T-helper 2 cell treated with Interferon-gamma antibody and Interleukin-4, amounts not matched to agents 5 μg/mL and 100 μg/mL, for 36 hours (primary cell): ENCODE measurements around the gene RNASE13.

Experiments
- DNase-seq: peaks from one replicate; pipeline ENCODE4 v3.0.0; 2021; ENCODE audit warnings: low spot score
- H3K27ac Mint-ChIP-seq: one replicate; pipeline ENCODE4 v1.8.0; 2021; ENCODE audit warnings: mild to moderate bottlenecking, mixed read lengths
- H3K27me3 Mint-ChIP-seq: one replicate; pipeline ENCODE4 v1.8.0; 2021; ENCODE audit warnings: low read depth, mixed read lengths
- H3K36me3 Mint-ChIP-seq: one replicate; pipeline ENCODE4 v1.8.0; 2021; ENCODE audit warnings: low read depth, mixed read lengths
- H3K4me1 Mint-ChIP-seq: one replicate; pipeline ENCODE4 v1.8.0; 2021; ENCODE audit warnings: low read depth, mixed read lengths
- H3K4me3 Mint-ChIP-seq: one replicate; pipeline ENCODE4 v1.8.0; 2022; ENCODE audit warnings: mild to moderate bottlenecking, moderate library complexity, mixed read lengths
- H3K9me3 Mint-ChIP-seq: one replicate; pipeline ENCODE4 v1.8.0; 2021; ENCODE audit warnings: mixed read lengths

The RNASE13 gene

DNA sequence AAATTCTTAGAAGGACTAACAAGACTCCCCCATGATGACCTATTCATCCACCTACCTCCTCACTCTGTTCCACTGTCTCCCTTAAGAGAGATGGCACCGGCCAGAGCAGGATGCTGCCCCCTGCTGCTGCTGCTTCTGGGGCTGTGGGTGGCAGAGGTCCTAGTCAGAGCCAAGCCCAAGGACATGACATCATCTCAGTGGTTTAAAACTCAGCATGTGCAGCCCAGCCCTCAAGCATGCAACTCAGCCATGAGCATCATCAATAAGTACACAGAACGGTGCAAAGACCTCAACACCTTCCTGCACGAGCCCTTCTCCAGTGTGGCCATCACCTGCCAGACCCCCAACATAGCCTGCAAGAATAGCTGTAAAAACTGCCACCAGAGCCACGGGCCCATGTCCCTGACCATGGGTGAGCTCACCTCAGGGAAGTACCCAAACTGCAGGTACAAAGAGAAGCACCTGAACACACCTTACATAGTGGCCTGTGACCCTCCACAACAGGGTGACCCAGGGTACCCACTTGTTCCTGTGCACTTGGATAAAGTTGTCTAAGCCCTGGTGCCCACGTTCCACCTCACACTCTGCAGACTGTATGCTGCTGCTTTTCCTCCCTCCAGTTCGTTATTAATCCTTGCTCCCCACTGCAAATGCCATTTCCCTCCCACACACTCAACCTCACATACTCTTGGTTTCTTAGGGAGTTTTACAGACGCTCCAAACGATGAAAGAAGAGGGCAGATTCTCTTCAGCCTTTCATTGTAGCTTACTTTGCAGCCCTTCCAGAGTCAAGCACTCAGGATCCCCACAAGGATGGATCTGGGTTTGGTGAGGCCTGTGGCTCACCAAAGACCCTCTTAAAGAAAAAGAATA is 23.4 kb upstream of the RNASE13 start, which contains the start of gene RNASE8:
Gene RNASE8 (plus strand): TSS at position 20 of the 873 bp plus-strand sequence. CDS start 71 bp downstream, at position 91.
- no peaks in the 10 kb centered on the region for H3K36me3 Mint-ChIP-seq
- H3K27ac Mint-ChIP-seq = no peak within 1 kb of the TSS
- DNase-seq = no peak
- peaks cover 26% of the 10 kb centered on the region for H3K27me3 Mint-ChIP-seq
- no peaks in the 10 kb centered on the region for H3K9me3 Mint-ChIP-seq
- H3K4me1 Mint-ChIP-seq = no peaks in the 10 kb centered on the region
- H3K4me3 Mint-ChIP-seq = no peak within 1 kb of the TSS

DNA sequence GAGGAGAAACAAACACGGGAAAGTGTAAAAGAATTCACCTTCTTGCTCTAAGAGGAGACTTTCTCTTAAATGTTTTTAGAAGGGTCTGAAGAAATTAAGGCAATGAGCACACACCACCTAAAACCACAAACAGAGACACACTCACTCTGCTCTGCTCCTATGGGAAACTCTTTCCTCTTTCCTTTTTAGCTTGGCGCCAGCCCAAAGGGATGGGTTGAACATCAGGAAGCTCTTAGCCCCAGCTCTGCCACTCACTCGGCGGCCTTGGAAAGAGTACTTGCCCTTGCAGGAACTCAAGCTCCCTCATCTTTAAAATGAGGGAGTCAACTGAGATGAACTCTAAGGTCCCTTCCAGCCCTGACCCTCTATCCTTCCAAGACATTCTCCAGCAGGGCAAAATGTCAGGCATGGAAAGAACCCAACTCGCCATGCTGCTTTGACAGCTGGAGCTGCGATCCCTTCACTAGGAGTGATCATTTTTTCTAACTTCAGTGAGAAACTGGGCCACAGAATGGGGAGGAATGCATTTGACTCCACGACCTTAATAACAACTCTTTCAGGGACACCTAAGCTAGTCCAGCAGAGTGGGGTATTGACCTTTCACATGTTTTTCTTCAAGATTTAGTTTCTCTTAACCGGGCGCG is 22.0 kb upstream of the RNASE13 start:
- H3K27ac Mint-ChIP-seq = no peak overlapping the region

DNA sequence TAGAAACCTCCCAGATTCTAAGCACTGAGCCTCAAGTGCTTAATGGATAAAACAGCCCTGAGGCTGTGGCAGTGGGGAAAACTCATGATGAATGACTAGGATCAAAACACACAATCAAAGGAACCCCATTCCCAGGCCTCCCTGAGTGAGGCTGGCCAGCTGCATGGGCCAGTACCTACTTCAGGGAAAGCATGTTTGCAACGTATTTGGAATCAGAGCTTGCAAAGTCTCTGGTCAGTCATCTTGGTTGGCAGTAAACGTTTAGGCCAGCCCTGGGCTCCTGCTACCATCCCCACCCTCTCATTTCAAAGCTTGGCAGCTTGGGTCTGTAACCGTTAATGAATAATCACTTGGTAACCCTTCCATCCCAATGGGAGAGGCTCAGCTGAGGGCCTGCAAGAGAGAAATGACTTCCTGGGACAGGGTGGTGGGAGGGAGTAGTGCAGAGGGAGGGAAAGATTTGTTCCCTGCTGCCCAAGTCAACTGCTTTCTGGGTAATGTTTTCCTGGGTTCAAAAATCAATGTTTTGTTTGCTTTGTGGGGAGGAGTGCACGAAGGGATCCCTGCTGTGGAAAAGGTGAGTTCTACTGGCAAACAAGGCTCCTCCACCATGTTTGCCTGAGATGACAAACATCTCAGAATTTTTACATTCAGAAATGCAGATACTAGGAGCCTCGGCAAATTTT is 21.0 kb upstream of the RNASE13 start:
- H3K27ac Mint-ChIP-seq = no peak overlapping the region
- no peak for DNase-seq
- no peaks in the 10 kb centered on the region for H3K4me1 Mint-ChIP-seq
- no peaks in the 10 kb centered on the region for H3K9me3 Mint-ChIP-seq
- no peak overlapping the region for H3K4me3 Mint-ChIP-seq
- peaks cover 16% of the 10 kb centered on the region for H3K27me3 Mint-ChIP-seq
- H3K36me3 Mint-ChIP-seq = no peaks in the 10 kb centered on the region

More for the DNA sequence above, 22.0 kb upstream of the RNASE13 start:
- H3K4me1 Mint-ChIP-seq = no peaks in the 10 kb centered on the region
- DNase-seq = no peak
- H3K9me3 Mint-ChIP-seq = no peaks in the 10 kb centered on the region
- no peaks in the 10 kb centered on the region for H3K36me3 Mint-ChIP-seq
- peaks cover 22% of the 10 kb centered on the region for H3K27me3 Mint-ChIP-seq
- H3K4me3 Mint-ChIP-seq = no peak overlapping the region

DNA sequence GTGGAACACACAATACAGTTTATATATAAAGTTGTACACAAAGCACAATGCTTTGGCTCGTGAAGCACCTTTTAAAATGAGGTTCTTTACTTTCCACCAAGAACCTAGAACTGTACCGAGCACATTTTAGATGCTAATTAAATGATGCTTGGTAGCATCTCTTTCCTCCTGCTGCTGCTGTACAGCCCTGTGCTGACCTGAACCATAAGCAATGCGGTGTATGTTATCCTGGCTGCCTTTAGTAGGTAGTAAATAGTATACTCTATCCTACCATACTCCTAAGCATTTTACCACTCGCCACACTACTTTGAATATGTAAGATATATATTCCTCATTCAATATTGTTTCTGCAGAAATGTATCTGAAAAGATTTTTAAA is 20.1 kb upstream of the RNASE13 start:
- Mint-ChIP-seq H3K9me3 (no peaks in the 10 kb centered on the region), H3K36me3 (no peaks in the 10 kb centered on the region), H3K27ac (no peak overlapping the region), H3K27me3 (peaks cover 11% of the 10 kb centered on the region), H3K4me3 (no peak overlapping the region), H3K4me1 (no peaks in the 10 kb centered on the region)
- no peak for DNase-seq

DNA sequence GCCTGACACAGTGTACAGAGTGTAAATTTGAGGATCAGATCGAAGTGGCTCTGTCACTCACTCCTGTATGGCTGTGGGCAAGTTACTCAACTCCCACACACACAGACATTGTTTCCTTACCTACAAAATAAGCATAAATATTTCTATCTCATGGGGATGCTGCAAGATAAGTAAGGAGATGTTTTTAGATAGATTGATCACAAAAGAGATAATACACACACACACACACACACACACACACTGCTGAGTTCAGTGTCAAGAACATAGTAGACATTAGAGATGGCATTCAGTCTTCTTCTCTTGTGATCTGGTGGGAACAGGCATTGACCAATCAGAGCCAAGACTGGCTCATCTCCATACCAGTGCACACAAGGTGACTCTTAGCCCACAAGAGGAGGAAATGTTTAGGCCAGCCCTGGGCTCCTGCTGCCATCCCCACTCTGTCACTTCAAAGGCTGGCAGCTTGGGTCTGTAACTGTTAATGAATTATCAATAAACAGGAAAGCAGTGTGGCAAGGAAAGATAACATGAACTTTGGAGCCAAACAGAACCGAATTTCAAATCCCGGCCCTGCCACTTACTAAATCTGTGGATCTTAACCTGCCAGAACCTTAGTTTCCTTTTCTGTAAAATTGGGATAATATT is 19.6 kb upstream of the RNASE13 start:
- no peak for DNase-seq
- Mint-ChIP-seq H3K4me1 (no peaks in the 10 kb centered on the region), H3K9me3 (no peaks in the 10 kb centered on the region), H3K27ac (no peak overlapping the region), H3K4me3 (no peak overlapping the region), H3K27me3 (peaks cover 13% of the 10 kb centered on the region), H3K36me3 (no peaks in the 10 kb centered on the region)

DNA sequence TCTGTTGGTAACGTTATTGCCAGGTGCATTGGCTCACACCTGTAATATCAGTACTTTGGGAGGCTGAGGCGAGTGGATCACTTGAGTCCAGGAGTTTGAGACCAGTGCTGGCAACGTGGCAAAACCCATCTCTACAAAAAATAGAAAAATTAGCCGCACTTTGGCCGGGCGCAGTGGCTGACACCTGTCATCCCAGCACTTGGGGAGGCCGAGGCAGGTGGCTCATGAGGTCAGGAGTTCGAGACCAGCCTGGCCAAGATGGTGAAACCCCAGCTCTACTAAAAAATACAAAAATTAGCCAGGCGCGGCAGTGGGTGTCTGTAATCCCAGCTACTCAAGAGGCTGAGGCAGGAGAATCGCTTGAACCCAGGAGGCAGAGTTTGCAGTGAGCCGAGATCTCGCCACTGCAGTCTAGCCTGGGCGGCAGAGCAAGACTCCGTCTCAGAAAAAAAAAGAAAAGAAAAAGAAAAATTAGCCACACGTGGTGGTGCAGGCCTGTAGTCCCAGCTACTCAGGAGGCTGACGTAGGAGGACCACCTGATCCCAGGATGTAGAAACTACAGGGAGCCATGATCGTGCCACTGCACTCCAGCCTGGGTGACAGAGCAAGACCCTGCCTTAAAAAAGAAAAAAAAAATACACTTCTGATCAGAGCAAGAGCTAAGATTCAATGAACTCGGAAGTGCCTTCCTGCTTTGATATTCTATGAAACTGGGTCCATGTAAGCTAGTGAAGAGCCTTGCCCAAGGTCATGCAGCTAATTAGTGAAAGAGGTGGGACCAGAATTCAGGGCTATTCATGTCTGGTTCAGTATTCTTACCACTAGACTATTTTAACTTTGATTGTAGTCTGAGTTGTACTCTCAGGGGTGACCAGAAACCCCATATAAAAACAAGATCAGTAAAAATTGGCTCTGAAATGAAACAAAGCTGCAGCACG is 18.8 kb upstream of the RNASE13 start:
- Mint-ChIP-seq H3K9me3 (no peaks in the 10 kb centered on the region), H3K4me1 (no peaks in the 10 kb centered on the region), H3K36me3 (no peaks in the 10 kb centered on the region), H3K27me3 (peaks cover 15% of the 10 kb centered on the region), H3K4me3 (no peak overlapping the region), H3K27ac (no peak overlapping the region)
- no peak for DNase-seq

DNA sequence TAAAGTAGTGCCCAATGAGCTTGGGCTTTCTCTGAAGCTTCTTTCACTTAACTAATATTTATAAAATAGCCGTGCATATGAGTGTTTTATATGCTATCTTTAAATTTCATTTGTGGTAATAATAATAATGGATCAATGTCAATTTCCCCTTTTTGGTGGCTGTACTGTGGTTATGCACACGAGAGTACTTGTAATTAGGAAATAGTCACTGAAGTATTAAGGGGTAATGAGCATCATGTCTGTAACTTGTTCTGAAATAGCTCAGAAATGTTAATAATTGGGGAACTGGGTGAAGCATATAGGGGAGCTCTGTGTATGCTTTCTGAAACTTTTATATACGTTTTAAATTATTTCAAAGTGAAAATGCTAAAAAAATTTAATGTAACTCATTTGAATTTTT is 16.0 kb upstream of the RNASE13 start:
- no peak for DNase-seq
- H3K4me3 Mint-ChIP-seq = no peak overlapping the region
- no peak overlapping the region for H3K27ac Mint-ChIP-seq
- no peaks in the 10 kb centered on the region for H3K9me3 Mint-ChIP-seq
- no peaks in the 10 kb centered on the region for H3K4me1 Mint-ChIP-seq
- peaks cover 15% of the 10 kb centered on the region for H3K27me3 Mint-ChIP-seq
- H3K36me3 Mint-ChIP-seq = no peaks in the 10 kb centered on the region

DNA sequence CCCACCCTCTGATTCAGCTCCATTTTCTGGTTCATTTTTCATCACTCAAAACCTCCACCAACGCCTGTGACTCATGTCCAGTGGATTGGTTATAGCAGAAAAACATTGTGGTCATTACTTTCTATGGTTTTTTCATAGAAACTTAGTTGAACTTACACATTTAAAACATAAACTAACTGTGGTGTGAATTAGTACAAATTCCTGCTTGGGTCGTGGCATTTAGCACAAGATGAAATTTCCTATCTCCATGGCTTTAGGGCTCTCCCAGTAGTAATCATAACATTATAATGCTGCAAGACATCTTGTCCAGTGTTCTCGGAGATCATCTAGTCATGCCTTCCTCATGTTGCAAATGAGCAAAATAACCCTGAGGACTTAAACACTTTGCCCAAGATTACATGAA is 14.7 kb upstream of the RNASE13 start:
- no peak overlapping the region for H3K4me3 Mint-ChIP-seq
- H3K9me3 Mint-ChIP-seq = no peaks in the 10 kb centered on the region
- H3K27me3 Mint-ChIP-seq = peaks cover 27% of the 10 kb centered on the region
- peaks cover 4% of the 10 kb centered on the region for H3K4me1 Mint-ChIP-seq
- no peak for DNase-seq
- no peaks in the 10 kb centered on the region for H3K36me3 Mint-ChIP-seq
- no peak overlapping the region for H3K27ac Mint-ChIP-seq

DNA sequence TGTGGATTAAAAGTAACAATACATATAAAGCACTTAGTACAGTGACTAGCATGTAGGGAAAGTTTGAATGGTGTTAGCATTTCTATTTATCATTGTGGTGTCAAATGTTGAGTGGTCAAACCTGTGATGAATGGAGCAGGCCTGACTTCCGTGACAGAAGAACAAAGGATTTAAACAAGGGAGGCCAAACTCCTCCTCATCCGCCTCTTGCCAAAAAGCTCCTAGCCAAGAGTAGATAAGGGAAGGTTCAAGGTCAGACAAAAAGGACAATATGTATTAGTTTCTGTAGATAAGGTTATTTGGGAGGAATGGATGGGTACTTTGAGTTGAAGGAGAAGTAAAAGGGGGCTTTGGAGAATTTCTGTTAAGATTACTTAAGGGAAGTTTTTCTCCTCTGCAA is 14.0 kb upstream of the RNASE13 start:
- H3K27me3 Mint-ChIP-seq = peaks cover 29% of the 10 kb centered on the region
- no peak overlapping the region for H3K4me3 Mint-ChIP-seq

DNA sequence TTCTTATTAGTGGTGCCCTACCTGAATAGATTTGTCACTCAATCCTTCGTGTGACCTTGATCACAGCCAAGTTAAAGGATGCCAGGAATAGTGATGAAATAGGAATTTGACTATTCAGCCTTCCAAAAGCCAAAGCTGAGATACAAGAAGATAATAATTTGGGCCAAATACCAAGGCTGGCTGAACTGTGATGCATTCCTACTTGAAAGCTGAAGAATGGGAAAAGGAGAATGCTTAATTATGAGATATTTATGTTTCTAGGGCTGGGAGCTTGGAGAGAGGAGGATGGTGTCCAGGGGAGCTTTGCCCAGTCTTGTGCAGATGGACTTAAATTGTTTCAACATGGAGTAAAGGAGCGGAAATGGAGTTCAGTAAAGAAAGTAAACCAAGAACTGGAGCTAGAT is 12.8 kb upstream of the RNASE13 start:
- Mint-ChIP-seq H3K27ac (no peak overlapping the region), H3K9me3 (no peaks in the 10 kb centered on the region), H3K36me3 (no peaks in the 10 kb centered on the region), H3K4me1 (peaks cover 6% of the 10 kb centered on the region), H3K4me3 (no peak overlapping the region), H3K27me3 (peaks cover 32% of the 10 kb centered on the region)
- no peak for DNase-seq

More for the DNA sequence above, 14.0 kb upstream of the RNASE13 start:
- H3K9me3 Mint-ChIP-seq = no peaks in the 10 kb centered on the region
- H3K27ac Mint-ChIP-seq = no peak overlapping the region
- no peak for DNase-seq
- peaks cover 6% of the 10 kb centered on the region for H3K4me1 Mint-ChIP-seq
- no peaks in the 10 kb centered on the region for H3K36me3 Mint-ChIP-seq

DNA sequence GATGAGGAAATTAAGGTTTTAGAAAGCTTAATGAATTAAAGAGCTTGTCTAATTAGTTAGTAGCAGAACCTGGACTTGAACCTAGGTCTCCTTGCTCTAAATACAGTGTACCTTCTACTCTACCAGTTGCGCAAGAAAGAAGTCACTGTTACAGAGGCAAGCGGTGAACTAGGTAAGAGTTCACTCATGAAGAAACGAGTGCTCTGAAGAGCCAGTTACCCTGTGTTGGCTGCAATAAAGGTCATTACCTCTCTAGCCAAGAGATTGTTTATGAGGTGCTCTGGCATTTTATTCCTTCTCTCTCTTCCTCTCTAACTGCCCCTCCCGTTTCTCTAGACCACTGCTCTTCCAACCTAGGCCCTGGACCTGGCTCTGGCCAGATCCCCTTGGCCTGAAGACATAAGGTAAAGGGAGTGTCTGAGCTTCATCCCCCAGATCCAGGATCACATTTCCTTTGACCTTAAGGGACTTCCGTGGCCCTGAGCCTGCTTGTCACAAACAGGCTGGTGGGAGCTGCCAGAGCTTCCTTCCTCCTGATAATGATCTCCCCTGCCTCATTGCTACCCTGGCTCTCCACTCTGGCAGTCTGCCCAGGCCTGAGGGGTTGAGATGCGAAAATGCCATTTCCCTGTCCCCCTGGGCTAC is 9.5 kb upstream of the RNASE13 start:
- no peak overlapping the region for H3K4me3 Mint-ChIP-seq

DNA sequence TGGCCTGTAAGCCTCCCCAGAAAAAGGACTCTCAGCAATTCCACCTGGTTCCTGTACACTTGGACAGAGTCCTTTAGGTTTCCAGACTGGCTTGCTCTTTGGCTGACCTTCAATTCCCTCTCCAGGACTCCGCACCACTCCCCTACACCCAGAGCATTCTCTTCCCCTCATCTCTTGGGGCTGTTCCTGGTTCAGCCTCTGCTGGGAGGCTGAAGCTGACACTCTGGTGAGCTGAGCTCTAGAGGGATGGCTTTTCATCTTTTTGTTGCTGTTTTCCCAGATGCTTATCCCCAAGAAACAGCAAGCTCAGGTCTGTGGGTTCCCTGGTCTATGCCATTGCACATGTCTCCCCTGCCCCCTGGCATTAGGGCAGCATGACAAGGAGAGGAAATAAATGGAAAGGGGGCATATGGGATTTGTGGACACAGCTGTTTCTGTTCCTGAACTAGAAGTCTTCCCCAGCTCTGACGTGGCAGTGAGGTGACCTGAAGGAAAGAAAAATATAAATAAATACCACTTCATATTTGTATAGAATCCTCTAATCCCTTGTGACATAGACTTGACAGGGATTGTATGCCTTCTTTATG is 8.9 kb upstream of the RNASE13 start:
- Mint-ChIP-seq H3K4me3 (no peak overlapping the region), H3K27me3 (peaks cover 26% of the 10 kb centered on the region), H3K36me3 (no peaks in the 10 kb centered on the region), H3K9me3 (no peaks in the 10 kb centered on the region), H3K27ac (no peak overlapping the region), H3K4me1 (peaks cover 6% of the 10 kb centered on the region)
- no peak for DNase-seq

More for the DNA sequence above, 9.5 kb upstream of the RNASE13 start:
- no peaks in the 10 kb centered on the region for H3K9me3 Mint-ChIP-seq
- DNase-seq = no peak
- peaks cover 6% of the 10 kb centered on the region for H3K4me1 Mint-ChIP-seq
- peaks cover 26% of the 10 kb centered on the region for H3K27me3 Mint-ChIP-seq
- no peaks in the 10 kb centered on the region for H3K36me3 Mint-ChIP-seq
- no peak overlapping the region for H3K27ac Mint-ChIP-seq
